Renal cortical epithelial cell (primary cell): ENCODE data around the gene ABHD5. TPM values are rescaled to one million over a fixed set of nuclear protein-coding genes. Genes with fewer than 3 reads are reported as not detected.

Experiments used
- DNase-seq: peaks from one replicate; pipeline ENCODE4 v3.0.0-alpha.2; 2011; ENCODE audit warnings: low read depth
- total RNA-seq: library from RNA; depleted of rRNA; stranded (reverse); fragments of >200 nt; gene quantifications from 2 replicates; pipeline ENCODE4 v1.2.3, GENCODE V29; 2014

Gene ABHD5
- total RNA-seq, 1 donor from 2014 or later: 39.9 TPM

DNA sequence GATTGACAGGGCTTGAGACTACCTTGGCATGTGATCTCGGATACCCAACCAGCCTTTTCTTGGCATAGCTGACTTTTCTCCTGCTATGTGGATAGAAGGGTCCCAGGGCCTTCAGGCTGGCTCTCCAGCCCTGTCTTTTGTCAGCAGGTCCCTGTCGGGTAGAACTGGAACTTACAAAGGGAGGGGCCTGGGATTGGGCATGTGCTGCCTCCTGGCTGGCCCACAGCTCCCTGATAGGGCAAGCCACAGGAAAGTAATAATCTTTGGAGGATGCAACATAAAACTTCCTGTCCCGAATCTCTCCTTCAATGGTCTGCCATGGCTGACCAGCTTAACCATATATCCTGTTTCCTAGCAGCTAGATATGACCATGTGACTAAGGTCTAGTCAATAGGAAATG, 89.1 kb downstream of the ABHD5 start:
- no peak for DNase-seq

DNA sequence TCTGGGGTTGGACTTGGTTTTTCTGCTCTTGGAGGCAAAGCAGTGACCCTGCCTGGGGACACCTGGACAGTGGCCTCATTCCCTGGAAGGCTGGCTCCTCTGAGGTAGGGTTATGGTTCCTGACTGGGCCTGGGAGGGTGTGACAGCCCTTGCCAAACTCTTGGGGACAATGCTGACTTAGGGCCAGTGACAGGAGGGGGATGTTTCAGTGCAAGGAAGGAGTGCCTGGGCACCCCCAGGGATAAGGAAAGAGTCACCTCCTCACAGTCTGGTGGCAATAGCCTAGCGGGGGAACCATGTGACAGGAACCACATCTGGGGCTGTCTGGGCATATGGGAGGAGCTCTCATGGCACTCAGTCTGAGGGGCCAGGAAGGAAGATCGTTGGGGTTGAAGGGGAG, 91.8 kb downstream of the ABHD5 start:
- no peak for DNase-seq

Other genes with a start within 250 kb of the ABHD5 start
- gene ANO10, start 68.9 kb upstream of the ABHD5 start, total RNA-seq: 51.6 and 78.2 TPM in 2 replicates